Muscle layer of colon (tissue), 2 donors: ENCODE data around the gene TNFRSF18.
"Not testable (repeated sequence)": the region's sequence is repeated elsewhere in the genome, so short reads cannot be mapped to it uniquely, and the experiment has no call there.

Source experiments
- H3K27ac ChIP-seq: one replicate; pipeline ENCODE4 v1.7.0; 2013; ENCODE audit warnings: low read depth, mild to moderate bottlenecking, low read length, moderate library complexity
- H3K27me3 ChIP-seq, 2 donors: one replicate each; pipeline ENCODE4 v1.7.0; 2013; ENCODE audit warnings: low read length in 2 of 2, mild to moderate bottlenecking in 2 of 2; ENCODE audit not compliant: insufficient read depth in 2 of 2, control insufficient read depth in 1 of 2
- H3K36me3 ChIP-seq: one replicate; pipeline ENCODE4 v1.7.0; 2013; ENCODE audit warnings: mild to moderate bottlenecking, low read length; ENCODE audit not compliant: insufficient read depth
- H3K4me1 ChIP-seq: one replicate; pipeline ENCODE4 v1.7.0; 2013; ENCODE audit warnings: mild to moderate bottlenecking, low read length; ENCODE audit not compliant: insufficient read depth
- H3K4me3 ChIP-seq, 2 donors: one replicate each; pipeline ENCODE4 v1.7.0; 2013; ENCODE audit warnings: low read length in 2 of 2, low read depth in 1 of 2, mild to moderate bottlenecking in 1 of 2, moderate library complexity in 1 of 2
- H3K9ac ChIP-seq: one replicate; pipeline ENCODE4 v1.7.0; 2013; ENCODE audit warnings: low read length
- H3K9me3 ChIP-seq: one replicate; pipeline ENCODE4 v1.7.0; 2013; ENCODE audit warnings: mild to moderate bottlenecking, low read length
- donor health status: abdominal sarcoma.
- donor health status: Adenocarcinoma of cecum.

TNFRSF18 gene

GRCh38 chr1:1181938-1182410 is 24.4 kb downstream of the TNFRSF18 start:
- H3K27me3 ChIP-seq: peaks cover 7 to 32% of the 10 kb centered on the region in 2 donors
- H3K36me3 ChIP-seq: no peaks in the 10 kb centered on the region
- H3K9ac ChIP-seq: no peak overlapping the region
- H3K4me3 ChIP-seq: no peak overlapping the region
- no peaks in the 10 kb centered on the region for H3K9me3 ChIP-seq
- no peak overlapping the region for H3K27ac ChIP-seq
- H3K4me1 ChIP-seq: no peaks in the 10 kb centered on the region

- no peaks in the 10 kb centered on the region for H3K4me1 ChIP-seq
- peaks cover 7 to 39% of the 10 kb centered on the region in 2 donors for H3K27me3 ChIP-seq
- no peaks in the 10 kb centered on the region for H3K36me3 ChIP-seq
- no peak overlapping the region for H3K9ac ChIP-seq
- no peak overlapping the region for H3K27ac ChIP-seq
- H3K4me3 ChIP-seq: no peak overlapping the region
- H3K9me3 ChIP-seq: no peaks in the 10 kb centered on the region
Measured at GRCh38 chr1:1181129-1181937, 25.1 kb downstream of the TNFRSF18 start.

GRCh38 chr1:1179983-1180861 is 26.2 kb downstream of the TNFRSF18 start:
- H3K9me3 ChIP-seq: no peaks in the 10 kb centered on the region
- no peak overlapping the region for H3K4me3 ChIP-seq
- no peak overlapping the region for H3K27ac ChIP-seq
- H3K9ac ChIP-seq: no peak overlapping the region
- no peaks in the 10 kb centered on the region for H3K36me3 ChIP-seq
- no peaks in the 10 kb centered on the region for H3K4me1 ChIP-seq
- peaks cover 7 to 48% of the 10 kb centered on the region in 2 donors for H3K27me3 ChIP-seq

- H3K27me3 ChIP-seq: peaks cover 7 to 50% of the 10 kb centered on the region in 2 donors
- no peak overlapping the region for H3K9ac ChIP-seq
- no peaks in the 10 kb centered on the region for H3K36me3 ChIP-seq
- H3K4me1 ChIP-seq: no peaks in the 10 kb centered on the region
- no peak overlapping the region for H3K4me3 ChIP-seq
- no peak overlapping the region for H3K27ac ChIP-seq
- H3K9me3 ChIP-seq: no peaks in the 10 kb centered on the region
Measured at GRCh38 chr1:1179346-1179982, 26.9 kb downstream of the TNFRSF18 start.

GRCh38 chr1:1178794-1179331 is 27.5 kb downstream of the TNFRSF18 start:
- Histone ChIP-seq H3K36me3 (no peaks in the 10 kb centered on the region), H3K27ac (no peak overlapping the region), H3K9ac (no peak overlapping the region), H3K9me3 (no peaks in the 10 kb centered on the region), H3K4me1 (no peaks in the 10 kb centered on the region), H3K4me3 (no peak overlapping the region), H3K27me3 (peaks cover 7 to 56% of the 10 kb centered on the region in 2 donors)

- H3K27me3 ChIP-seq: peaks cover 7 to 60% of the 10 kb centered on the region in 2 donors
- H3K27ac ChIP-seq: no peak overlapping the region
- no peak overlapping the region for H3K9ac ChIP-seq
- H3K36me3 ChIP-seq: no peaks in the 10 kb centered on the region
- no peak overlapping the region for H3K4me3 ChIP-seq
- no peaks in the 10 kb centered on the region for H3K4me1 ChIP-seq
- H3K9me3 ChIP-seq: no peaks in the 10 kb centered on the region
Measured at GRCh38 chr1:1177452-1178206, 28.8 kb downstream of the TNFRSF18 start.

GRCh38 chr1:1176931-1177330 is 29.5 kb downstream of the TNFRSF18 start:
- no peaks in the 10 kb centered on the region for H3K9me3 ChIP-seq
- H3K36me3 ChIP-seq: no peaks in the 10 kb centered on the region
- H3K27ac ChIP-seq: no peak overlapping the region
- H3K4me3 ChIP-seq: no peak overlapping the region
- H3K4me1 ChIP-seq: no peaks in the 10 kb centered on the region
- H3K9ac ChIP-seq: no peak overlapping the region
- peaks cover 7 to 58% of the 10 kb centered on the region in 2 donors for H3K27me3 ChIP-seq

GRCh38 chr1:1176063-1176761 is 30.2 kb downstream of the TNFRSF18 start:
- H3K27ac ChIP-seq, H3K9ac ChIP-seq, H3K9me3 ChIP-seq, H3K4me3 ChIP-seq, H3K4me1 ChIP-seq, H3K36me3 ChIP-seq: not testable (repeated sequence)
- H3K27me3 ChIP-seq: peaks cover 7 to 65% of the 10 kb centered on the region in 2 donors

GRCh38 chr1:1175221-1176062 is 30.9 kb downstream of the TNFRSF18 start:
- Histone ChIP-seq H3K4me1 (no peaks in the 10 kb centered on the region), H3K9me3 (no peaks in the 10 kb centered on the region), H3K27ac (no peak overlapping the region), H3K9ac (no peak overlapping the region), H3K4me3 (no peak overlapping the region), H3K27me3 (peaks cover 7 to 73% of the 10 kb centered on the region in 2 donors), H3K36me3 (no peaks in the 10 kb centered on the region)
